Measurements from ENCODE around the gene NRGN. TPM values are rescaled to one million over a fixed set of nuclear protein-coding genes. Genes with fewer than 3 reads are reported as not detected.

Gene NRGN
- total RNA-seq, 1 donor, result 0.43 TPM

DNA sequence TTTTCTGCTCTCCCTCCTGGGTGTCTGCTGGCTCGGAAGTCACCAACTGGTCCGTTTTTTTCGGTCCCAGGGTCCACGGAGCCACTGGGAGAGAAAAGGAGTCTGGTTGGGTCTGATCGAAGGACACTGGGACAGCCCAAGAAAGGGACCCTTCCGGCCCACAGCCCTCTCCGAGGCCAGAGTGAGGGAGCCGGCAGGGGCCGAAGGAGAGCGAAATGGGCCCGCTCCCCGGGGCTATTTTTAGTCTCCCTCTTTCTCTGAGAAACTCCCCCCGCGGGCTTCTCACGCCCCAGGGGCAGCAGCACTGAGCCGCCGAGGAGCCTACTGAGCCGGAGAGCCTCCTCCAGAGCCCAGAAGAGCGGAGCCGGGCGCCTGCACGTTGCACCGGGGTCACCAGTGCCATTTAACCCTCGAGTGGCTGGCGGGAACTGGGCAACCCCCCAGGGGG, 20.5 kb downstream of the NRGN start:
- DNase-seq (ENCODE audit: low read depth), result peak; percentile 45
- peak overlapping the region; percentile 27 for H3K4me3 ChIP-seq (ENCODE audit: low read depth, low read length)
- TF ChIP-seq, protein P1, sequence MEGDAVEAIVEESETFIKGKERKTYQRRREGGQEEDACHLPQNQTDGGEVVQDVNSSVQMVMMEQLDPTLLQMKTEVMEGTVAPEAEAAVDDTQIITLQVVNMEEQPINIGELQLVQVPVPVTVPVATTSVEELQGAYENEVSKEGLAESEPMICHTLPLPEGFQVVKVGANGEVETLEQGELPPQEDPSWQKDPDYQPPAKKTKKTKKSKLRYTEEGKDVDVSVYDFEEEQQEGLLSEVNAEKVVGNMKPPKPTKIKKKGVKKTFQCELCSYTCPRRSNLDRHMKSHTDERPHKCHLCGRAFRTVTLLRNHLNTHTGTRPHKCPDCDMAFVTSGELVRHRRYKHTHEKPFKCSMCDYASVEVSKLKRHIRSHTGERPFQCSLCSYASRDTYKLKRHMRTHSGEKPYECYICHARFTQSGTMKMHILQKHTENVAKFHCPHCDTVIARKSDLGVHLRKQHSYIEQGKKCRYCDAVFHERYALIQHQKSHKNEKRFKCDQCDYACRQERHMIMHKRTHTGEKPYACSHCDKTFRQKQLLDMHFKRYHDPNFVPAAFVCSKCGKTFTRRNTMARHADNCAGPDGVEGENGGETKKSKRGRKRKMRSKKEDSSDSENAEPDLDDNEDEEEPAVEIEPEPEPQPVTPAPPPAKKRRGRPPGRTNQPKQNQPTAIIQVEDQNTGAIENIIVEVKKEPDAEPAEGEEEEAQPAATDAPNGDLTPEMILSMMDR (IDR thresholded peaks at IDR 0.05; ENCODE audit: insufficient read depth, low read depth, low read length), result no peak

DNA sequence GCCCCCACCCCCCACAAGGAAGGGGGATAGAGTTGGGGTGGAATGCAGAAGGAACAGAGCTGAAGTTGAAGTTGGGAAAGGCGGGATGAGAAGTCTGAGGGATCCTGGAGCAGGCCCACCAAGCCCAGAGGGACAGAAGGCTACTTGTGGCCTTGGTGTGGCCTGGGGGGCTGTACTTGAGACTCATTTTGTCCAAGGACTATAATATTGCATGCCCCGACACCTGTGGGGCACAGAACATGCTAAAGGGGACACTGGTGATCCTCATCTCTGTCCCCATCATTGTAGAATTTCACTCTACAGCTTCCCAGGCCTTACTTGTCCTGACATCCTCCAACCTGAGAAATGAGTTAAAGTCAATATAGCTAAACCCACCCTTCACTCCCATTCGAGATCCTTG, 21.1 kb downstream of the NRGN start:
- peak overlapping the region; percentile 27 for H3K4me3 ChIP-seq (ENCODE audit: low read depth, low read length)
- no peak for DNase-seq (ENCODE audit: low read depth)
- TF ChIP-seq, protein P1 (IDR thresholded peaks at IDR 0.05; ENCODE audit: insufficient read depth, low read depth, low read length), result no peak

DNA sequence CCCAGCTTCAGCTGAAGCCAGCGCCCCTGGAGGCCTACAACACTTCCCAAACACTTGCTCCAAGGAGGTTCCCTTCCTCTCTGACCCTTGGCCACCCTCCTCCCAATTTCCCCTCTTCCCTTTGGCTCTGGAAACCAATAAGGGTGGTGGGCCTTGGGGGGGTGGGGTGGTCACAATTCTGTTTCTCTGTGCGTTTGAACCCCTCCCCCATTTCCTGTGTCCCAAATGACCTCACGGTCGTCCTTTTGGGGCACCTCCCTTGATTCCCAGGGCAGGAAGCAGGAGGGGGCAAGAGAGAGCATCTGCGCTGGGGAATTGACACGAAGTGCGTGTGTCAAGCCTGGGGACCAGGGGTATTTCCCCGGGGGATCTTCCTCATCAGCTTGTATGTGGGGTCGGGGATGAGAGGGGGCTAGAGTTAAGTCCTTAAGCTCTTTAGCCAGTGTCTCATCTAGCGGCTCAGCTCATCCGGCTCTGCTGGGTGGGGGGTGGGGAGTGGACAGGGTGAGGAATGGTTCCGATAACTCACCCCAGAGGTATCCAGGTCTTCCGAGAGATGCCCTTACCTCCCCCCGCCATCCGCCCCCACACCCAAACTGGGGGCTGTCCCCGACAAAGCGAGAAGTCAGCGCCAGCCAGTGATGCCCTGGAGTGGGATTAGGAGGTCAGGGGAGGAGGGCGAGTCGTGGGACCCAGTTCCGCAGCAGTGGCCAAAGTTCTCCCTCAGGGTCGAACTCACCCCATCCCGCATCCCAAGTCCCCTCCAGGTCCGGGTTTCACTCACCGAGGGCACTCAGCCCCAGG, 21.8 kb downstream of the NRGN start:
- H3K4me3 ChIP-seq (ENCODE audit: low read depth, low read length), result peak overlapping the region; percentile 68

DNA sequence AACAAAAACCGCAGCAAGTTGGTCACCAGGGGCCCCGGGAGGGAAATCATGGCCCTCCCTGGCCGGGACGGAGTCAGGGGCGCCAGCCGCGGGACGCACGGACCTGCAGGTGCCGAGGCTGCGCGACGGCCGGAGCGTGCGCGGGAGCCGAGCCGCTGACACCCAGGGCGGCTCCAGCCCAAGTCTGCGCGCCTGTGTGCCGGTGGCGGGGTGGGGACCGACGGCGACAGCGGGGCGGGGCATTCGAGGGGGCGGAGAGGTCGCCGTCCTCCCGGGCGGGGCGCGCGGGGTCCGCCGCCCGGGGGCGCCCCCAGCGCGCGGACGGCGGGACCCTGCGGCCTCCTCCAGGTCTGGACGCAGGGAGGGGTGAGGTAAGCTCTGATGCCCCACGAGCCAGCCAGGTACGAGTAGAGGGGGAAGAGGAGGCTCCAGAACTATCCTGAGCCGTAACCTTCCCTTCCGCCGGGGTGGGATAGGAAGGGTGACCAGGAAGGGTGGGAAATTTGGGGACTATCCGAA, 22.4 kb downstream of the NRGN start, which contains the start of gene ESAM:
TSS of gene ESAM (minus strand) at position 186 of the 519 bp plus-strand sequence. CDS start at position 50, 136 bp downstream.
- DNase-seq (ENCODE audit: low read depth), result no peak

More for the DNA sequence above, 21.8 kb downstream of the NRGN start:
- TF ChIP-seq, protein P1 (IDR thresholded peaks at IDR 0.05; ENCODE audit: insufficient read depth, low read depth, low read length), result no peak
- peak; percentile 41 for DNase-seq (ENCODE audit: low read depth)

DNA sequence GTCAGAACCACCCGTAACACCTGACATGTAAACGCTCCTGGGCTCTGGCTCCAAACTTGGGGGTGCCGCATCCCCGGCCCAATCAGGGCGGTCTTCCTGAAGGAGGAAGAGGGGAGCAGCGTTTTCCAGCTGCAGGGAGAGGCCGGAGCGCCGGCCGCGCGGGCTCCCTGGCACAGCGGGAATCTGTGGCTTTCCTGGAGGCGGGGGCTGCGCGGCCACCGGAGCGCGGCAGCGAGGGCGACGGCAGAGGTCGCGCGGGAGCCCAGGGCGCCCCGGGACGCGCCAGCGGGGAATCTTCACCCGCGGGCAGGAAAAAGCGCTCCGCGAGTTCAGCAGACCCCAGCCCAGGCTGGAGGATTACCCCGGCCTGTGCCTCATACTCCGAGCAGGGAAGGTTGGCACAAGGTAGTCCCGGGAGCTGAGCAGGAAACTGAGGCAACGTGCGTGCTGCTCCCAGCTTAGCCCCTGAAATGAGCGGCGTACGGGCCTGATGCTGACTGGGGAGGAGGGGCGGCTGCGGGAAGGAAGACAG, 22.9 kb downstream of the NRGN start:
- TF ChIP-seq, protein P1 (IDR thresholded peaks at IDR 0.05; ENCODE audit: insufficient read depth, low read depth, low read length), result no peak
- peak overlapping the region; percentile 68 for H3K4me3 ChIP-seq (ENCODE audit: low read depth, low read length)
- DNase-seq (ENCODE audit: low read depth), result no peak

More for the DNA sequence above, 22.4 kb downstream of the NRGN start, which contains the start of gene ESAM:
- H3K4me3 ChIP-seq (ENCODE audit: low read depth, low read length), result peak within 1 kb of the TSS; percentile 68
- TF ChIP-seq, protein P1 (IDR thresholded peaks at IDR 0.05; ENCODE audit: insufficient read depth, low read depth, low read length), result no peak

DNA sequence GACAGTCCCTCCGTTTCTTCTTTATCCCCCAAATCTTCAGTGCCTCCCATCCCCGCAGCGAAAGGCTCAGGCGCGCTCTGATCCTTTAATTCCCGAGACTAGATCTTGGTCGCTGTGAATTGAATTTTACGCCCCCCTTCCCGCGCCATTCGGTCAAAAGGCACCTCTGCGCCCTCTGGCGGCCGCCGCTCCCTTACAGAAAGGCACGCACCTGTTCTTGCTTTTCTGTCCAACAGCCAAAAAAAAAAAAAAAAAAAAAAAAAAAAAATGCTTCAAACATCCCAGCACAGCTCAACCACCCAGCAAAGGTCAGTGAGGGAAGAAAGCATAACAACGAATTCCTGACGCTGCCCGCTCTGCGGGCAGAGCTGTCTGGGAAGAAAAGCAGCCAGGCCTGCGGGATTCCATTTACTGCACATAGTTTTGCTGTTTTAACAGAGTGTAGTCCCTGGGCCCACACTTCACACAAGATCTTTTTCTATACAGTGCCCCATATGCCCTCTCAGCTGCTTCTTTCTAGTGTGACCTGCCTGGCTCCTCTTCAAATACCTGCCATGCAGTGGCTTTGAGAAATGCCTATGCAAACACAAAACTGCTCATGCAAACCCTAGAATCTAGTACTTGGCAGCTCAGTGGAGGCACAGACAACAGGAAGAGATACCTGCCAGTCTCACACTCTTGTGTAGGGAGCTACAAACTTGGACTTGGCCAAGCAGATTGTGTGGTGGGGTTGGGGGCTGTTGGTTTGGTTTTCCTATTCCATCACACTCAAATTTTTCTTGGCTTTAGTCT, 23.6 kb downstream of the NRGN start:
- TF ChIP-seq, protein P1 (IDR thresholded peaks at IDR 0.05; ENCODE audit: insufficient read depth, low read depth, low read length), result peak; percentile 75
- peak; percentile 76 for DNase-seq (ENCODE audit: low read depth)
- peak overlapping the region; percentile 68 for H3K4me3 ChIP-seq (ENCODE audit: low read depth, low read length)

Data from fibroblast of villous mesenchyme (primary cell).